Hepatocyte (in vitro differentiated cells): ENCODE data around the gene UBA1. TPM values are rescaled to one million over a fixed set of nuclear protein-coding genes. Genes with fewer than 3 reads are reported as not detected.

Experiments
- DNase-seq: peaks from one replicate; pipeline ENCODE4 v3.0.0-alpha.2; 2016; ENCODE audit warnings: low spot score
- H2AFZ ChIP-seq: fragments of 200-600 bp; sonication (generic); 2 replicates; pipeline ENCODE4 v1.6.0; 2016; ENCODE audit warnings: antibody characterized with exemption, mild to moderate bottlenecking
- H3K27ac ChIP-seq: fragments of 200-600 bp; sonication (generic); 2 replicates; pipeline ENCODE4 v1.5.1; 2016; ENCODE audit warnings: mild to moderate bottlenecking
- H3K27me3 ChIP-seq: fragments of 200-600 bp; sonication (generic); 2 replicates; pipeline ENCODE4 v1.6.1; 2016
- H3K36me3 ChIP-seq: fragments of 200-600 bp; sonication (generic); replicated peaks from 2 replicates; pipeline ENCODE4 v1.5.1; 2016; ENCODE audit warnings: low read depth; ENCODE audit not compliant: insufficient read depth
- H3K4me1 ChIP-seq: fragments of 200-600 bp; sonication (generic); 2 replicates; pipeline ENCODE4 v1.5.1; 2016; ENCODE audit warnings: mild to moderate bottlenecking, moderate library complexity; ENCODE audit not compliant: insufficient read depth
- H3K4me2 ChIP-seq: fragments of 200-600 bp; sonication (generic); 2 replicates; pipeline ENCODE4 v1.6.0; 2016
- H3K4me3 ChIP-seq: fragments of 200-600 bp; sonication (generic); 2 replicates; pipeline ENCODE4 v1.5.1; 2016; ENCODE audit warnings: mild to moderate bottlenecking
- H3K79me2 ChIP-seq: fragments of 200-600 bp; sonication (generic); 2 replicates; pipeline ENCODE4 v1.6.0; 2017; ENCODE audit warnings: mild to moderate bottlenecking
- H3K9me2 ChIP-seq: fragments of 200-600 bp; sonication (generic); replicated peaks from 2 replicates; pipeline ENCODE4 v1.6.0; 2017; ENCODE audit warnings: mild to moderate bottlenecking; ENCODE audit not compliant: insufficient read depth
- H3K9me3 ChIP-seq: fragments of 200-600 bp; sonication (generic); 2 replicates; pipeline ENCODE4 v1.5.1; 2016; ENCODE audit warnings: low read depth, mild to moderate bottlenecking
- H4K20me1 ChIP-seq: fragments of 200-600 bp; sonication (generic); 2 replicates; pipeline ENCODE4 v1.6.0; 2016; ENCODE audit warnings: mild to moderate bottlenecking; ENCODE audit not compliant: insufficient read depth, poor library complexity, severe bottlenecking
- CTCF ChIP-seq: fragments of 200-600 bp; sonication (generic); IDR thresholded peaks from 2 replicates; pipeline ENCODE4 v1.5.1; 2016; ENCODE audit warnings: antibody characterized with exemption, mild to moderate bottlenecking; ENCODE audit not compliant: poor library complexity
- EZH2 ChIP-seq: fragments of 200-600 bp; sonication (generic); IDR thresholded peaks from 2 replicates; pipeline ENCODE4 v1.6.1; 2016; ENCODE audit warnings: antibody characterized with exemption, mild to moderate bottlenecking, borderline replicate concordance
- EZH2phosphoT487 ChIP-seq: fragments of 200-600 bp; sonication (generic); IDR thresholded peaks from one replicate; pipeline ENCODE4 v1.6.1; 2018; ENCODE audit warnings: antibody characterized with exemption, mild to moderate bottlenecking, low read depth, moderate library complexity; ENCODE audit not compliant: unreplicated experiment, severe bottlenecking
- WGBS: methylation state at CpG from one replicate; pipeline ENCODE4 v1.1.6; 2016; ENCODE audit warnings: low lambda C conversion rate; ENCODE audit errors: missing lambda C conversion rate; 5-methylcytosine and 5-hydroxymethylcytosine counted together
- polyA plus RNA-seq: library from polyadenylated mRNA; unstranded; fragments of >200 nt; fragmentation: Nextera tagmentation; extraction: Ambion mirVana; gene quantifications from 2 replicates; pipeline ENCODE4 v1.2.1, GENCODE V29; 2016
- total RNA-seq: library from RNA; depleted of rRNA; stranded (reverse); fragments of >200 nt; gene quantifications from 2 replicates; pipeline ENCODE4 v1.2.3, GENCODE V29; 2014

The UBA1 gene
- total and polyA plus RNA-seq, 2 experiments from 2014 or later = 236 to 253 TPM

- no peaks in the 10 kb centered on the region for H3K9me3 ChIP-seq
- WGBS = 65% methylated on average over 2 of the region's 2 CpGs
- DNase-seq = no peak
- H3K4me2 ChIP-seq = no peak overlapping the region
- H3K4me3 ChIP-seq = no peak overlapping the region
- no peaks in the 10 kb centered on the region for H3K9me2 ChIP-seq
- H2AFZ ChIP-seq = no peak overlapping the region
- H4K20me1 ChIP-seq = peaks cover 25% of the 10 kb centered on the region
- H3K36me3 ChIP-seq = no peaks in the 10 kb centered on the region
- TF ChIP-seq CTCF = no peak
- no peak for TF ChIP-seq EZH2phosphoT487
- no peak for TF ChIP-seq EZH2
- peaks cover 76% of the 10 kb centered on the region for H3K79me2 ChIP-seq
- no peaks in the 10 kb centered on the region for H3K4me1 ChIP-seq
- no peaks in the 10 kb centered on the region for H3K27me3 ChIP-seq
- H3K27ac ChIP-seq = no peak overlapping the region
Measured at GRCh38 chrX:47148946-47149345, 44.7 kb upstream of the UBA1 start.

- Histone ChIP-seq H3K27me3 (no peaks in the 10 kb centered on the region), H3K79me2 (peaks cover 79% of the 10 kb centered on the region), H3K4me1 (no peaks in the 10 kb centered on the region), H3K9me2 (no peaks in the 10 kb centered on the region), H4K20me1 (peaks cover 19% of the 10 kb centered on the region), H3K27ac (no peak overlapping the region), H2AFZ (no peak overlapping the region), H3K36me3 (no peaks in the 10 kb centered on the region), H3K9me3 (no peaks in the 10 kb centered on the region), H3K4me2 (no peak overlapping the region), H3K4me3 (no peak overlapping the region)
- no peak for TF ChIP-seq EZH2phosphoT487
- no peak for TF ChIP-seq CTCF
- no peak for TF ChIP-seq EZH2
- no peak for DNase-seq
Measured at GRCh38 chrX:47151435-47151834, 42.2 kb upstream of the UBA1 start.

GRCh38 chrX:47156611-47157520 lies 36.8 kb upstream of the UBA1 start:
- Histone ChIP-seq H3K79me2 (peaks cover 61% of the 10 kb centered on the region), H3K4me2 (no peak overlapping the region), H3K4me3 (no peak overlapping the region), H2AFZ (no peak overlapping the region), H3K4me1 (no peaks in the 10 kb centered on the region), H3K9me3 (no peaks in the 10 kb centered on the region), H3K27ac (no peak overlapping the region), H4K20me1 (peaks cover 4% of the 10 kb centered on the region), H3K27me3 (no peaks in the 10 kb centered on the region), H3K9me2 (no peaks in the 10 kb centered on the region), H3K36me3 (no peaks in the 10 kb centered on the region)
- TF ChIP-seq EZH2 (no peak), EZH2phosphoT487 (no peak), CTCF (no peak)
- no peak for DNase-seq
- 90% methylated on average over 26 of the region's 26 CpGs for WGBS
